Measurements from ENCODE around the gene KLK13. TPM values are rescaled to one million over a fixed set of nuclear protein-coding genes. Genes with fewer than 3 reads are reported as not detected.

The KLK13 gene
- total and polyA plus RNA-seq, 7 experiments from 2014 or later, result not detected

- peaks cover 0 to 24% (median 12%) of the 10 kb centered on the region in 5 donors for H3K27me3 Mint-ChIP-seq
- no peaks in the 10 kb centered on the region for H3K4me1 ChIP-seq (ENCODE audit: control insufficient read depth in 2 of 2, insufficient read depth in 2 of 2, low read length in 2 of 2)
- no peak overlapping the region for H3K27ac Mint-ChIP-seq
- peaks cover 0 to 2% (median 0%) of the 10 kb centered on the region in 11 donors for H3K9me3 Mint-ChIP-seq
- intact Hi-C loops (cut with micrococcal nuclease), result no loop called here
- ChIA-PET CTCF (no interaction called here), POLR2A (no interaction called here)
- DNase-seq (no peak), ATAC-seq (no peak)
- H3K36me3 ChIP-seq (ENCODE audit: control insufficient read depth in 2 of 3, insufficient read depth in 3 of 3, low read length in 3 of 3), result no peaks in the 10 kb centered on the region
- H3K4me3 Mint-ChIP-seq, result no peak overlapping the region
- peaks cover 0 to 14% (median 0%) of the 10 kb centered on the region in 7 donors for H3K4me1 Mint-ChIP-seq
- no peaks in the 10 kb centered on the region for H3K27me3 ChIP-seq (ENCODE audit: control insufficient read depth in 2 of 2, insufficient read depth in 2 of 2, low read length in 2 of 2)
- peaks cover 0 to 8% (median 0%) of the 10 kb centered on the region in 5 donors for H3K36me3 Mint-ChIP-seq
- no peak overlapping the region for H3K27ac ChIP-seq (ENCODE audit: low read depth, low read length)
- no peaks in the 10 kb centered on the region for H3K9me3 ChIP-seq (ENCODE audit: control insufficient read depth in 2 of 3, low read length in 3 of 3)
- H3K4me3 ChIP-seq (ENCODE audit: low read length), result no peak overlapping the region
Observed at GRCh38 chr19:51079481-51080110, 14.7 kb upstream of the KLK13 start.

- no peaks in the 10 kb centered on the region for H3K4me1 ChIP-seq (ENCODE audit: control insufficient read depth in 2 of 2, insufficient read depth in 2 of 2, low read length in 2 of 2)
- CTCF ChIA-PET, result no interaction called here
- DNase-seq (no peak), ATAC-seq (no peak)
- Mint-ChIP-seq H3K9me3 (peaks cover 0 to 7% (median 3%) of the 10 kb centered on the region in 11 donors), H3K4me1 (peaks cover 0 to 7% (median 0%) of the 10 kb centered on the region in 7 donors), H3K27ac (peak overlapping the region in 1 of 9 donors; percentile 57), H3K4me3 (no peak overlapping the region), H3K36me3 (peaks cover 0 to 8% (median 5%) of the 10 kb centered on the region in 5 donors), H3K27me3 (peaks cover 4 to 27% (median 20%) of the 10 kb centered on the region in 5 donors)
- POLR2A ChIA-PET, result no interaction called here
- no peak overlapping the region for H3K4me3 ChIP-seq (ENCODE audit: low read length)
- intact Hi-C loops (cut with micrococcal nuclease), result no loop called here
- H3K27ac ChIP-seq (ENCODE audit: low read depth, low read length), result no peak overlapping the region
- H3K27me3 ChIP-seq (ENCODE audit: control insufficient read depth in 2 of 2, insufficient read depth in 2 of 2, low read length in 2 of 2), result no peaks in the 10 kb centered on the region
- H3K36me3 ChIP-seq (ENCODE audit: control insufficient read depth in 2 of 3, insufficient read depth in 3 of 3, low read length in 3 of 3), result no peaks in the 10 kb centered on the region
- no peaks in the 10 kb centered on the region for H3K9me3 ChIP-seq (ENCODE audit: control insufficient read depth in 2 of 3, low read length in 3 of 3)
Observed at GRCh38 chr19:51078731-51079130, 13.8 kb upstream of the KLK13 start.

- CTCF ChIA-PET, result no interaction called here
- Mint-ChIP-seq H3K36me3 (peaks cover 0 to 5% (median 4%) of the 10 kb centered on the region in 5 donors), H3K9me3 (peaks cover 0 to 13% (median 7%) of the 10 kb centered on the region in 11 donors), H3K27me3 (peaks cover 4 to 22% (median 18%) of the 10 kb centered on the region in 5 donors), H3K4me3 (no peak overlapping the region), H3K4me1 (peaks cover 0 to 3% (median 0%) of the 10 kb centered on the region in 7 donors), H3K27ac (no peak overlapping the region)
- H3K36me3 ChIP-seq (ENCODE audit: control insufficient read depth in 2 of 3, insufficient read depth in 3 of 3, low read length in 3 of 3), result no peaks in the 10 kb centered on the region
- no peak for DNase-seq
- H3K4me3 ChIP-seq (ENCODE audit: low read length), result no peak overlapping the region
- H3K27ac ChIP-seq (ENCODE audit: low read depth, low read length), result no peak overlapping the region
- intact Hi-C loops (cut with micrococcal nuclease), result no loop called here
- H3K4me1 ChIP-seq (ENCODE audit: control insufficient read depth in 2 of 2, insufficient read depth in 2 of 2, low read length in 2 of 2), result no peaks in the 10 kb centered on the region
- POLR2A ChIA-PET, result no interaction called here
- no peaks in the 10 kb centered on the region for H3K27me3 ChIP-seq (ENCODE audit: control insufficient read depth in 2 of 2, insufficient read depth in 2 of 2, low read length in 2 of 2)
- ATAC-seq, result no peak
- H3K9me3 ChIP-seq (ENCODE audit: control insufficient read depth in 2 of 3, low read length in 3 of 3), result no peaks in the 10 kb centered on the region
Observed at GRCh38 chr19:51078104-51078503, 13.2 kb upstream of the KLK13 start.

- peak overlapping the region in 1 of 9 donors; percentile 36 for H3K27ac Mint-ChIP-seq
- Histone ChIP-seq H3K4me3 (ENCODE audit: low read length) (no peak overlapping the region), H3K27me3 (ENCODE audit: control insufficient read depth in 2 of 2, insufficient read depth in 2 of 2, low read length in 2 of 2) (no peaks in the 10 kb centered on the region), H3K4me1 (ENCODE audit: control insufficient read depth in 2 of 2, insufficient read depth in 2 of 2, low read length in 2 of 2) (no peaks in the 10 kb centered on the region), H3K9me3 (ENCODE audit: control insufficient read depth in 2 of 3, low read length in 3 of 3) (no peaks in the 10 kb centered on the region), H3K27ac (ENCODE audit: low read depth, low read length) (no peak overlapping the region), H3K36me3 (ENCODE audit: control insufficient read depth in 2 of 3, insufficient read depth in 3 of 3, low read length in 3 of 3) (no peaks in the 10 kb centered on the region)
- no peaks in the 10 kb centered on the region for H3K4me1 Mint-ChIP-seq
- H3K36me3 Mint-ChIP-seq, result peaks cover 0 to 5% (median 4%) of the 10 kb centered on the region in 5 donors
- DNase-seq (no peak), ATAC-seq (no peak)
- H3K27me3 Mint-ChIP-seq, result peaks cover 4 to 19% (median 13%) of the 10 kb centered on the region in 5 donors
- H3K4me3 Mint-ChIP-seq, result no peak overlapping the region
- POLR2A ChIA-PET, result interaction anchor here (0.6 kb wide), 1 partner anchor 19 kb away, joined by 3 read pairs; no protein-coding TSS in a partner anchor
- intact Hi-C loops (cut with micrococcal nuclease), result no loop called here
- peaks cover 0 to 17% (median 7%) of the 10 kb centered on the region in 11 donors for H3K9me3 Mint-ChIP-seq
- CTCF ChIA-PET, result no interaction called here
Observed at GRCh38 chr19:51076631-51077213, 11.8 kb upstream of the KLK13 start.

- Histone ChIP-seq H3K4me1 (ENCODE audit: control insufficient read depth in 2 of 2, insufficient read depth in 2 of 2, low read length in 2 of 2) (no peaks in the 10 kb centered on the region), H3K4me3 (ENCODE audit: low read length) (no peak overlapping the region), H3K27ac (ENCODE audit: low read depth, low read length) (no peak overlapping the region), H3K9me3 (ENCODE audit: control insufficient read depth in 2 of 3, low read length in 3 of 3) (no peaks in the 10 kb centered on the region), H3K27me3 (ENCODE audit: control insufficient read depth in 2 of 2, insufficient read depth in 2 of 2, low read length in 2 of 2) (no peaks in the 10 kb centered on the region), H3K36me3 (ENCODE audit: control insufficient read depth in 2 of 3, insufficient read depth in 3 of 3, low read length in 3 of 3) (no peaks in the 10 kb centered on the region)
- peaks cover 4 to 19% (median 13%) of the 10 kb centered on the region in 5 donors for H3K27me3 Mint-ChIP-seq
- peaks cover 0 to 17% (median 7%) of the 10 kb centered on the region in 11 donors for H3K9me3 Mint-ChIP-seq
- H3K27ac Mint-ChIP-seq, result no peak overlapping the region
- H3K4me3 Mint-ChIP-seq, result no peak overlapping the region
- intact Hi-C loops (cut with micrococcal nuclease), result no loop called here
- ATAC-seq (no peak), DNase-seq (no peak)
- peaks cover 0 to 5% (median 4%) of the 10 kb centered on the region in 5 donors for H3K36me3 Mint-ChIP-seq
- ChIA-PET CTCF (no interaction called here), POLR2A (interaction anchor here (0.6 kb wide), 2 partner anchors 18 to 56 kb away, joined by 3 read pairs; no protein-coding TSS in a partner anchor)
- no peaks in the 10 kb centered on the region for H3K4me1 Mint-ChIP-seq
Observed at GRCh38 chr19:51075998-51076397, 11.1 kb upstream of the KLK13 start.

- Histone ChIP-seq H3K27ac (ENCODE audit: low read depth, low read length) (no peak overlapping the region), H3K9me3 (ENCODE audit: control insufficient read depth in 2 of 3, low read length in 3 of 3) (no peaks in the 10 kb centered on the region), H3K36me3 (ENCODE audit: control insufficient read depth in 2 of 3, insufficient read depth in 3 of 3, low read length in 3 of 3) (no peaks in the 10 kb centered on the region), H3K27me3 (ENCODE audit: control insufficient read depth in 2 of 2, insufficient read depth in 2 of 2, low read length in 2 of 2) (no peaks in the 10 kb centered on the region), H3K4me1 (ENCODE audit: control insufficient read depth in 2 of 2, insufficient read depth in 2 of 2, low read length in 2 of 2) (no peaks in the 10 kb centered on the region), H3K4me3 (ENCODE audit: low read length) (no peak overlapping the region)
- ATAC-seq, result no peak
- ChIA-PET CTCF (no interaction called here), POLR2A (no interaction called here)
- intact Hi-C loops (cut with micrococcal nuclease), result no loop called here
- Mint-ChIP-seq H3K27me3 (peaks cover 16 to 43% (median 26%) of the 10 kb centered on the region in 5 donors), H3K4me1 (peaks cover 0 to 1% (median 0%) of the 10 kb centered on the region in 7 donors), H3K36me3 (peaks cover 0 to 12% (median 0%) of the 10 kb centered on the region in 5 donors), H3K27ac (no peak overlapping the region), H3K9me3 (peaks cover 0 to 20% (median 7%) of the 10 kb centered on the region in 11 donors), H3K4me3 (no peak overlapping the region)
- no peak for DNase-seq
Observed at GRCh38 chr19:51071095-51071405, 6.2 kb upstream of the KLK13 start.

Measured in naive thymus-derived CD4-positive, alpha-beta T cell (primary cell).